ENCODE measurements around the gene TMEM200C.
"Not testable (repeated sequence)": the region's sequence is repeated elsewhere in the genome, so short reads cannot be mapped to it uniquely, and the experiment has no call there.

TMEM200C gene

DNA sequence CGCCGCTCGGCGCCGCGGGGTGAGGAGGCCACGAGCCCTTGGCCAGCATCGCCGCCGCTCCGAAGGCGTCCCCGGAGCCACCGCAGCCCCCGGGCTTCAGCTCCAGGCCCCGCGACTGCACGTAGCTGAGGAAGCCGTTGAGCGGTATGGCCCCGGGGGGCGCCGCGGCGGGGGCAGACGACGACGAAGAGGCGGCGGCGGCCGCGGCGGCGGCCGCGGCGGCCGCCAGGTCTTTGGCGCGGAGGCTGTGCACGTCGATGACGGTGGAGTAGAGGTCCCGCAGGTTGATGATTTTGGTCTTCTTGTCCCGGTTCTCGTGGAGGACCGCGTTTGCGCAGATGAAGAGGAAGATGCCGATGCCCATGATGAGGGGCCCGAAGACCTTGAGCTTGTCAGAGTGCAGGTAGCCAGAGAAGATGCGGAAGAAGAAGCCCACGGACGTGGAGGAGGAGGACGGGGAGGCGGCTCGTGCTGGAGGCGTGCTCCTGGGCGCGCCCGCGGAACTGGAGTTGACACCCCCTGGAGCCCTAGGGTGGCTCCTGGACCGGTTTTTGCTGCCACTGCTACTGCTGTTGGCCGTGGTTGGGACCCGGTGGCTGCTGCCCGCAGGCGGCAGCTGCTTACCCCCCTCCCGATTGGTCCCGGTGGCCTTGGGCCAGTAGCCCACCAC is 4.0 kb downstream of the TMEM200C start:
- no peak for DNase-seq

DNA sequence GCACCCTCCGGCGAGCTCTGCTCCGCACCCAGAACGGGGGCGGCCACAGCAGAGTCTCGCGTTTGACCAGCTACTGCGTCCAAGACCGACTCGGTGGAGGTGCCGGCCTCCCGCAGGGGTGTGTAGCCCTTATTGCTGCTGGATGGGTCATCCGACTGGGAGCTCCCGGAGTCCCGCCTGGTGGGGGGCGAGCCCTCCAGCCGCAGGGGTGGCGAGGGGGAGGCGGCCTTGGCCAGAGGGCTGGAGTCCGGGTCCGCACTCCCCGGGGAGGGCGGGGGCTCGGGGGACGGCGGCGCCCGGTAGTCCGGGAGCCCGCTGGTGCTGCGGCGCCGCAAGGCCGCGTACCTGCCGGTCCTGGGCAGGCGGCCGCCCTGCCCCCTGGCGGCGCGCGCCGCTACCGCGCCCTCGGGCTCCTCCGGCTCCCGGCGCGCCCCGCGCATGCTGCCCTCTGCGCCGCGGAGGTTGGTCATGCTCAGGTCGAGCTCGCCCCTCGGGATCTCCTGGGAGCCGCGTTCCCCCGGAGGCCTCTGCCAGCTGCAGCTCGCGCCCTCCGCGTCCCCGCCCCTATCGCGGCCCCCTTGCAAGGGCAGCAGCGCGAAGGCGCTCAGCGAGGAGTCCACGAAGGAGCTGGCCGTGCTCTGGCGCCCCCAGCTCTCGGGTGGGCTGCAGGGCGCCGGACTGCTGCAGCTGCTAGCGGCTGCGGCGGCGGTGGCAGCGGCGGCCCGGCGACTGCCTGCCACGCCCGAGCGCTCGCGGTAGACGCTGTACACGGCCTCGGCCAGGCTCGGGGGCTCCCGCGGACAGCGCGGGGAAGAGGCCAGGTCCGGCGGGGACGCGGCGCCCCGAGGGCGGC is 4.8 kb downstream of the TMEM200C start:
- no peak for DNase-seq

DNA sequence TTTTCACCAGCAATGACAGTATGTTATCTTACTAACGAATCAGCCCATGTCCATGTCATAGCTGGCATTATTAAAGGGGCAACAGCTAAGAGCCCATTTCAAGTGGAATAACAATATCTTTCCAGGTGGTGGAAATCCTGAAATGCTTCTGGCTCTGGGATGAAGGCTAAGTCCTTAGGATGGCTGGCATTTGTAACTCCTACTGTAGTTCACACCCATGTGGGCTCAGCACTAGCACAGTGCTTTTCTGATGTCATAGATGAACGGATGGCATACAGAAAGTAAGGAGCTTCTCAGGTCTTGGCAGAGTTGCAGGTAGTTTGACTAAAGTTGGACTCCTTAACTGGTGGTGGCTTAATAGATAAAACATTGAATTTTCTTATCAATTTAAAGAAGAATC is 10.0 kb downstream of the TMEM200C start:
- DNase-seq = no peak

- DNase-seq = no peak
These were observed 10.9 kb downstream of the TMEM200C start for GRCh38 chr18:5884375-5884774.

- peak; percentile 58 for DNase-seq
These were observed 15.8 kb downstream of the TMEM200C start for GRCh38 chr18:5879479-5879882.

DNA sequence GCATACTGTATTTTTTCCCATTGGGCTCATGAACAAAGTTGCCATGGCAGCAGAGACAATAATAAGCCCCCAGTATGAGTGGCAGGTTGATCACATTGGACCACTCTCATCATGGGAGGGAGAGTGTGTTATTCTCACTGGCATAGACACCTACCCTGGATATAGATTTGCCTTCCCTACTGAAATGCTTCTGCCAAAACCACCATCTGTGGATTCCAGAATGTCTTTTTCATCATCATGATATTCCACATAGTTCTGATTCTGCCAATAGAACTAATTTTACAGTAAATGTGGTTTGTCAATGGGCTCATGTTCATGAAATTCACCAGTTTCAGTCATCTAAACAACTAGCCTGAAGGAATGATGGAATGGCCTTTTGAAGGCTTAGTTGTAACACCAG is 18.4 kb downstream of the TMEM200C start:
- no peak for DNase-seq

DNA sequence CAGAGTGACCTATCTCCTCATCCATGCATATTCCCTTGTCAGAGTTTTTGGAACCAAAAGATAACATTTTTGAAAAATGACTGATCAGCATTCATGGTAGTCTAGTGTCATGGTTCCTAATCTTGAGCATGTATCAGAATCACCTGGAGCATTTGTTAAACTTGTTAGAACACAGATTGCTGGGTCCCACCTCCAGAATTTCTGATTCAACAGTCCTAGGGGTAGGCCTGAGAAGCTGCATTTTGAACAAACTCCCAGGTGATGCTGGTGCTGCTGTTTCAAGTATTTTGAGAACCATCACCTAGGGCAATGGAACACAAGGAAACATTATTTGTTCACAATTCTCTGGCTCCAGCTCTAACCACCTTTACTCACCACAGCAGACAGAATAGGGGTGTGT is 21.0 kb downstream of the TMEM200C start:
- DNase-seq = no peak

GRCh38 chr18:5872886-5873285 is 22.4 kb downstream of the TMEM200C start:
- DNase-seq = no peak

GRCh38 chr18:5871426-5871825 is 23.9 kb downstream of the TMEM200C start:
- no peak for DNase-seq

GRCh38 chr18:5868218-5868854 is 27.0 kb downstream of the TMEM200C start:
- peak; percentile 77 for DNase-seq

GRCh38 chr18:5865521-5865920 is 29.8 kb downstream of the TMEM200C start:
- no peak for DNase-seq

GRCh38 chr18:5862127-5862526 is 33.2 kb downstream of the TMEM200C start:
- not testable (repeated sequence) for DNase-seq

DNA sequence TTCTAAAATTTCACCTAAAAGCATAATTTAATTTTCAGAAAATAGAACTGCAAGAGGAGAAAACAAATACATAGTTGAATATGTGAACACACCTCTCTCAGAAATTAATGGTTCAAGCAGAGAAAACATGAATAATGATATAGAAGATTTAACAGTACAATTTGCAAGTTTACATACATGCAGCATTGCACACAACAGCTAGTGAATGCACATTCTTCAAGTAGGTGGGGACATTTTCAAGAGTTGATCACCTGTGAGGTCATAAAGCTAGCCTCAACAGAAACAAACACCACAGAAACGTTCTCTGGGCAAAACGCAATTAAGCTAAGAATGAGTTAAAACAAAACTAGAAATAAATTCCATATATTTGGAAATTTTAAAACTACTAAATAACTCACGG is 38.1 kb downstream of the TMEM200C start:
- no peak for DNase-seq

- no peak for DNase-seq
These were observed 42.1 kb downstream of the TMEM200C start for GRCh38 chr18:5853253-5853652.

DNA sequence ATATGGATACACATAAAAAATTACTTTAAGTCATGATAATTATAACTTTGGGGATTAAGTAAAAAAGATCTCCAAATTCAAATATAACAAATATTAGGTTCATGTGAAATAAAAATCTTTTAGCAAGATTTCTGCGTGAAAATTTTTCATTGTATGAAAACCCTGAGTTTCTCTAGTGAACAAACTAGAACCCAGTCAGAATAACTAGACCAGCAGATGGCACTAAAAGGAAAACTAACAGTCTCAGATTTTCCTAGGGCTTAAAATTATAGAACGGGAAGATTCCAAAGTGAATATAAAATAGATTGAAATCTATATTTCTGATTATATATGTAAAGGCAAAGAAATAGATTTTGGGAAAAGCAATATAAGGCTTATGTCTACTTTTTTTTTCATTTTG is 43.3 kb downstream of the TMEM200C start:
- peak; percentile 60 for DNase-seq

DNA sequence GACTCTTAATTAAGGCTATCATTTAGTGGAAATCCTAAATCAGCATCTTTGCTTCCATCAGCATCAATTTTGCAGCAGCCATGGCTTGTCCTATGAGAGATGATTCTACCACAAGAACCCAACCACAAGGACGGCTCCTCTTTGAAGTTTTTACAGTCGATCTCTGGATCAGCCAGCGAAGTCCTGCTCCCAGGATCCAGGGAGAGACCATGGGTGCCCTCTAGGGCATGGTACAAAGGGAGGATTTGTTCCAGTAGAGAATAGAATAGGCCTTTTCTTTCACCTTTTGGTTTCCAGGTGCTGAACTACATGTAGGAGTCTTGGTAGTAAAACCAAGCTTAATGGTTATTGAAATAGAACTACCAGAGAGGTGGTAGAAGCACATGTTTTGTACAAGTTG is 52.7 kb downstream of the TMEM200C start:
- DNase-seq = no peak

DNA sequence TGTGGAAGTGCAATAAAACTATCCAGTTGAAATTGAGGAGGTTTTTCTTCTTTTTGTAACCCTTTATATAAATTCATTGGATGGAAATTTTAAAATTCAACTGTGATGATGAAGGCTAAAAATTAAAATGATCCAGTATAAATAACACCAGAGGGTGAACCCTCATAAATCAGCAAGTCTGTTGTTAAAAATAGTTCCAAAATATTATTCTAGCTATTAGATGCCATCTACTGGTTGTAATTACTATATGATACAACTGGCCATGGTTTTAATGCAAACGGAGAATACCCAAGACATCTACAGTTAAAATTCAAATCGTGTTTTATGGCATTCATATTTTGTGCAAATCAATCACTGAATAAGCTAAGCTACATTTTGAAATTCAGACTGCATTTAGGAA is 53.8 kb downstream of the TMEM200C start:
- peak; percentile 28 for DNase-seq

GRCh38 chr18:5840547-5840946 is 54.8 kb downstream of the TMEM200C start:
- no peak for DNase-seq

GRCh38 chr18:5840025-5840424 is 55.3 kb downstream of the TMEM200C start:
- no peak for DNase-seq

DNA sequence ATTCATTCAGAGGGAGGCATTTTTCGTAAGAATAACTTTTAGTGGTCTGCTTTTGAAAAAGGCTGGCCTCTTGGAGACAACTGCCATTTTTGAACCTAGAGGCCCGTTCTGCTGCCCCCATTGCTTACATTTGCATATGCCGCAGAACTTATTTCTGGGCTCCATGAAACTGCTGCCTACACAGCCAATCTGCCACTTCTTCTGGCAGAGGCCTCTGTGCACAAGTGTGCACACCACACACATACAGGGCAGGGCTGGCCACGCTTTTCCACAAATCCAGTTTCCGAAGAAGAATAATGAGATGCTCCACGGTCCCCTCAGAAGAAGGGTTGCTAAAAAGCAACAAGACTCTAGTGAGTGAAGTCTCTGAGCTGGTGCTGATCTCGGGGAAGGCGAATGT is 56.2 kb downstream of the TMEM200C start:
- no peak for DNase-seq

All from NCI-H2171 treated with DMSO at 0.1 percent for 48 hours (cell line).